Measurements from ENCODE around the gene TES. TPM values are rescaled to one million over a fixed set of nuclear protein-coding genes. Genes with fewer than 3 reads are reported as not detected.
A peak's percentile ranks its signal among the peaks of the same experiment; 100 is the strongest.

The TES gene
- total and polyA plus RNA-seq, 9 of the 15 experiments (the other 6 are each of a cell fraction or from before 2014, with no cell fraction given) = 20.7 to 61.6 (median 53.8) TPM

- TF ChIP-seq CBX5 (IDR thresholded peaks at IDR 0.05; ENCODE audit: borderline replicate concordance, low read depth) (no peak), RAD21 (CRISPR knock-in tag; conservative IDR thresholded peaks at IDR 0.05 in 1 of 2, IDR thresholded peaks at IDR 0.05 in 1 of 2) (0 out of 4 replicates have a peak, but pooled peaks of 1 of the 2 experiments have one; percentile 8), NR2C1 (IDR thresholded peaks at IDR 0.05) (no peak), NR2C1 (tag; IDR thresholded peaks at IDR 0.05) (no peak), ZBTB1 (CRISPR knock-in tag; IDR thresholded peaks at IDR 0.05; ENCODE audit: borderline replicate concordance, low read depth) (no peak), NCOA6 (IDR thresholded peaks at IDR 0.05) (no peak), ZNF830 (CRISPR knock-in tag; IDR thresholded peaks at IDR 0.05) (no peak), NR4A1 (CRISPR knock-in tag; IDR thresholded peaks at IDR 0.05) (no peak), NR4A1 (tag; IDR thresholded peaks at IDR 0.05) (no peak), SLC30A9 (CRISPR knock-in tag; IDR thresholded peaks at IDR 0.05) (no peak), HMGN3 (IDR thresholded peaks at IDR 0.05; ENCODE audit: borderline replicate concordance, extremely low read depth, insufficient read length, low read depth, low read length) (no peak), PTBP1 (IDR thresholded peaks at IDR 0.05; ENCODE audit: low read depth, low read length) (no peak), TBP (optimal IDR thresholded peaks at IDR 0.05; ENCODE audit: low read depth, low read length) (no peak), MAZ (CRISPR knock-in tag; conservative IDR thresholded peaks at IDR 0.05 in 1 of 2, IDR thresholded peaks at IDR 0.05 in 1 of 2) (no peak), ZNF644 (tag; IDR thresholded peaks at IDR 0.05; ENCODE audit: low read depth) (no peak), TAF7 (tag; IDR thresholded peaks at IDR 0.05) (no peak), THRAP3 (IDR thresholded peaks at IDR 0.05; ENCODE audit: borderline replicate concordance) (peak; percentile 15; the same call in 1 of the 2 replicates), ZBTB43 (CRISPR knock-in tag; IDR thresholded peaks at IDR 0.05) (no peak), PHB2 (IDR thresholded peaks at IDR 0.05; ENCODE audit: low read depth) (no peak), ZNF124 (CRISPR knock-in tag; IDR thresholded peaks at IDR 0.05) (no peak), FIP1L1 (IDR thresholded peaks at IDR 0.05; ENCODE audit: low read depth, low read length, poor library complexity, severe bottlenecking) (no peak), ESRRB (CRISPR knock-in tag; IDR thresholded peaks at IDR 0.05; ENCODE audit: borderline replicate concordance) (no peak), E2F1 (CRISPR knock-in tag; IDR thresholded peaks at IDR 0.05) (no peak), ZNF696 (CRISPR knock-in tag; conservative IDR thresholded peaks at IDR 0.05) (no peak)
- TF ChIP-seq, protein P1, sequence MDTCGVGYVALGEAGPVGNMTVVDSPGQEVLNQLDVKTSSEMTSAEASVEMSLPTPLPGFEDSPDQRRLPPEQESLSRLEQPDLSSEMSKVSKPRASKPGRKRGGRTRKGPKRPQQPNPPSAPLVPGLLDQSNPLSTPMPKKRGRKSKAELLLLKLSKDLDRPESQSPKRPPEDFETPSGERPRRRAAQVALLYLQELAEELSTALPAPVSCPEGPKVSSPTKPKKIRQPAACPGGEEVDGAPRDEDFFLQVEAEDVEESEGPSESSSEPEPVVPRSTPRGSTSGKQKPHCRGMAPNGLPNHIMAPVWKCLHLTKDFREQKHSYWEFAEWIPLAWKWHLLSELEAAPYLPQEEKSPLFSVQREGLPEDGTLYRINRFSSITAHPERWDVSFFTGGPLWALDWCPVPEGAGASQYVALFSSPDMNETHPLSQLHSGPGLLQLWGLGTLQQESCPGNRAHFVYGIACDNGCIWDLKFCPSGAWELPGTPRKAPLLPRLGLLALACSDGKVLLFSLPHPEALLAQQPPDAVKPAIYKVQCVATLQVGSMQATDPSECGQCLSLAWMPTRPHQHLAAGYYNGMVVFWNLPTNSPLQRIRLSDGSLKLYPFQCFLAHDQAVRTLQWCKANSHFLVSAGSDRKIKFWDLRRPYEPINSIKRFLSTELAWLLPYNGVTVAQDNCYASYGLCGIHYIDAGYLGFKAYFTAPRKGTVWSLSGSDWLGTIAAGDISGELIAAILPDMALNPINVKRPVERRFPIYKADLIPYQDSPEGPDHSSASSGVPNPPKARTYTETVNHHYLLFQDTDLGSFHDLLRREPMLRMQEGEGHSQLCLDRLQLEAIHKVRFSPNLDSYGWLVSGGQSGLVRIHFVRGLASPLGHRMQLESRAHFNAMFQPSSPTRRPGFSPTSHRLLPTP (IDR thresholded peaks at IDR 0.05; ENCODE audit: borderline replicate concordance, extremely low read depth, insufficient read length) = no peak
Measured at GRCh38 chr7:116211913-116212596, 1.7 kb downstream of the TES start (continued).

Measured in K562 (cell line).